NOMO-1 treated with DMSO at 0.1 percent for 48 hours (cell line): Measurements from ENCODE around the gene THNSL1.

Experiments
- DNase-seq: peaks from one replicate; lab custom pipeline; 2025; ENCODE audit not compliant: unreplicated experiment; lab: John Stamatoyannopoulos, UW

THNSL1 gene

GRCh38 chr10:25050402-25050801 lies 34.0 kb downstream of the THNSL1 start:
- DNase-seq: no peak

- no peak for DNase-seq
Measured at GRCh38 chr10:25052012-25052411, 35.6 kb downstream of the THNSL1 start.

GRCh38 chr10:25056726-25057125 lies 40.3 kb downstream of the THNSL1 start:
- DNase-seq: no peak

- no peak for DNase-seq
Measured at GRCh38 chr10:25057886-25058285, 41.5 kb downstream of the THNSL1 start.

- no peak for DNase-seq
Measured at GRCh38 chr10:25059990-25060389, 43.6 kb downstream of the THNSL1 start.

- no peak for DNase-seq
Measured at GRCh38 chr10:25061125-25061524, 44.7 kb downstream of the THNSL1 start.

- no peak for DNase-seq
Measured at GRCh38 chr10:25061711-25062449, 45.5 kb downstream of the THNSL1 start.

GRCh38 chr10:25063157-25063556 lies 46.7 kb downstream of the THNSL1 start:
- DNase-seq: no peak

- no peak for DNase-seq
Measured at GRCh38 chr10:25063644-25064043, 47.2 kb downstream of the THNSL1 start.

- DNase-seq: no peak
Measured at GRCh38 chr10:25064401-25064800, 48.0 kb downstream of the THNSL1 start.

- DNase-seq: no peak
Measured at GRCh38 chr10:25065761-25066476, 49.5 kb downstream of the THNSL1 start.

- no peak for DNase-seq
Measured at GRCh38 chr10:25068152-25069058, 52.0 kb downstream of the THNSL1 start.

- no peak for DNase-seq
Measured at GRCh38 chr10:25071227-25071626, 54.8 kb downstream of the THNSL1 start.

GRCh38 chr10:25072786-25073185 lies 56.4 kb downstream of the THNSL1 start:
- no peak for DNase-seq

GRCh38 chr10:25075825-25076224 lies 59.4 kb downstream of the THNSL1 start:
- no peak for DNase-seq
